Activated naive CD4-positive, alpha-beta T cell treated with anti-CD3 and anti-CD28 coated beads, Interleukin-2, amount 10 ng/mL, durations not matched to agents 5 hours and 36 hours (primary cell): ENCODE measurements around the gene EPN3. TPM values are rescaled to one million over a fixed set of nuclear protein-coding genes. Genes with fewer than 3 reads are reported as not detected.

ENCODE experiments used
- total RNA-seq, 2 experiments: library from RNA; stranded (reverse); gene quantifications; one replicate each; pipeline ENCODE4 v1.2.3, GENCODE V29; 2021

EPN3 gene
- total RNA-seq: not detected

DNA sequence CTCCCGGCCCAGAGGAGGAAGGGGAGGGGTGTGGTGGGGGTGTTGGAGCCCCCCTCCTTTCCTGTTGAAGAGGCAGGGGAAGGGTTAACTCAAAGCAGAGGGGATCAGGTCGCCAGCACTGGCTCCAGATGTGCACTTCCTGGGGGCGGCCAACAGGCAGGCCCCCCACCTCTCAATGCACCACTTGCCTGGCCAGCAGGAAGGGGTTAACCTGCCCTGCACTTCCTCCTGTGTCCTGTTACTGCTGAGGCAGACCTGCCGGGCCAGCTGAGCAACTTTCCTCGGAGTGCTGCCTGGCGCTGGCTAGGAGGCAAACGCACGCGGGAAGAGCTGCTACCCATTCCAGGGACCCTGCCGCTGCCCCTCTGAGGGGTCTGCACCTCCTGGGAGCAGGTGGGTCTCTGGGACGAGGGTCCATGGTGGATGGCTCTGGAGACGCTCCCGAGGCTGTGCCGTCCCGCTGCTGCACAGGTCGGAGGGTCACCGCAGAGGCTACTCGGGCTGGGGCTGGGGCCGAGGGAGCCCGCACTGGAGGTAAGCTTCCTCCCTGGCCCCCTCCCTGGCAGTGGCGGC, at the start of gene EPN3:
EPN3 (plus strand) TSS at position 284 of the 573 bp plus-strand sequence. CDS start 3,822 bp downstream, outside the sequence.

DNA sequence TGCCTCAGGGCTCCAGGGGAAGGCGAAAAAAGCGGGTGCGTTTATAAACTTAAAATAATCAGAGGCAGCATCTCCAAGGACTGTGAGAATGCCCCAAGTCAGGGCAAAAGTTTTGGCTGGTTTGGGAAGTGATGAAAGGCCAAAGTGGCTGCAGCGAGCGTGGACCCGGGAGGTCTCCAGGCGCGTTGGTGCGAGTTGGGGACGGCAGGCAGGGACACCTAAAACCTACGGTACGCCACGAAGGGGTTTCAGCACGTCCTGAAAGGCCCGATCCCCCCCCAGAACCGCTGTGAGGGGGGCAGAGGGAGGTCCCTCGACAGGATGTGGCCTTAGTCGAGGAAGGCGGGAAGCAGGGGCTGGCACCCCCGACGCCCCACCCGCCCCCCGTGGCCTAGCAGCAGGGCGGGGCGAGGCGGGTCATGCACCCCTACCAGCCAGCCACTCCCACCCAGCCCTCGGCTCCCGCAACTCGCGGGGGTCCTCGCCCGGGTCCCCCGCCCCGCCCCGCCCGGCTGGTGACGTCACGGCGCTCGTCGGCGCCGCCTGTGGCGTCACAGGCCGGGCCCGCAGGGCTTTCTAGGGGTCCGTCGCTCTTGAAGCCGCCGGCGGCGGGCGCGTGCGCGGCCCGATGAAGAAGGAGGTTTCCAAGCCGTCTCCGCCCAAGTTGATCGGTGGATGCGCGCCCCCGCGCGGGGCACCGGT, 24.5 kb upstream of the EPN3 start, which contains the start of gene MYCBPAP:
MYCBPAP (plus strand) TSS at position 569 of the 702 bp plus-strand sequence. CDS start 236 bp downstream, outside the sequence.

DNA sequence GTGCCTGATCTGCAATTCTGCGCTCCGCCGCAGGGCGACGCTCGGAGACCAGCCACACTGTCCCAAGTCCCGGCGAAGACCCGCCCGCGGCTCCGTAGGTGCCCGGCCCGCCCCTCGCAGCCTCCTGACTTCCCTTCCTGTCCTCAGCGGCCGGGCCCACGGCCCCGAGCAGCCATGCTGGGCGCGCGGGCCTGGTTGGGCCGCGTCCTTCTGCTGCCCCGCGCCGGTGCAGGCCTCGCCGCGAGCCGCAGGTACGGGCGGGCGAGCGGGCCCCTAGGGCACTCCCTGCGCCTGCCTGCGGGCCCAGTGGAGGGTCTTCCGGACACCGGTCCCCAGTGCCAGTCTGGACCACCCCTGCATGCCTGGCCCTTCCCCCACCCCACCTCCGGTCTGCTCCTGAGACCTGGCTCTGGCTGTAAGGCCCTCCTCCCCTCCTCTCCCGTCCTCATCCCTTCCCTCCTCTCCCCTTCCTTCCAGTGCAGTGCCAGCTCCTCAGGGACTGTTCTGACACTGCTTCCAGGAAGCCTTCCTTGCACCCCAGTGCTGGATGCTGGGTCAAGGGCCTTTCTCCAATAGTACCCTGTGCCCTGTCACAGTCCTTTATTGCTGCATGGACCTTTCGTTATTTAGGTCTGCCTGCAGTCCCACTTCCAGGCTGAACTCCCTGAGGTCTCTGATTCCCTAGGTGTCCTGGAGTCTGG, 14.7 kb downstream of the EPN3 start, which contains the start of gene SPATA20:
SPATA20 (plus strand) TSS at position 140 of the 701 bp plus-strand sequence; CDS start at position 175, 35 bp downstream.

DNA sequence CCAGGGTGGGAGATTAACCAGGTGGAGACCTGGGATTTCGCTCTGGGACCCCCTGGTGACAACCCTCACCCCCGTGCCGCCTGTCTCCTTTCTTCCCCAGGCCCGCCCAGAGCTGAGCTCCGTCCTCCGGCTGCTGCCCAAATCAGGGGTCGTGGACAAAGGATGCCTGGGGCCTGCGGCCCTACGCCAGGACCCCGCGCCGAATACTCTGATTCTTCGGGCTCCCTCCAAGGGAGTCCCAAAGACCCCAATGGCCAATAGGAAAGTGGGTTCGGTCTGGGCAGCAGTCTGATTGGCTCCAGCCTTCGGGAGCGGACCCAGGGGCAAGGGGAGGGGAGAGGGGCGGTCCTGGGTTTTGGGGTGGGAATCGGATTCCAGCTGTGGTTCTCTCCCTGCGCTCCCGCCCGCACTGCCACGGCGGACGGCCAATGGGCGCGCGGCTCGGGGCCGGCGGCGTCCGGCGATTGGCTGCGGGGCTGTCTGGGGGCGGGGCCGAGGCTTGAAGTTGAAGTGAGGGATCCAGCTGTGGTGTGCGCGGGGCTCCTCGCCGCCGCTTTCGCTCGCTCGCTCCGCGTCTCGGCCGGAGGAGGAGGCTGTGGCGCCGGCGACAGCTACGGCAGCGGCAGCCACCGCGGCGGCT, 27.8 kb downstream of the EPN3 start, which contains the start of gene CACNA1G:
CACNA1G (plus strand) TSS at position 531 of the 640 bp plus-strand sequence. CDS start 745 bp downstream, outside the sequence.

Other genes starting within 250 kb of the EPN3 start
- gene XYLT2, start 186.6 kb upstream of the EPN3 start, total RNA-seq: 10 to 100 TPM; 22.6 to 23.3 TPM
- gene MRPL27, start 159.6 kb upstream of the EPN3 start, total RNA-seq: 10 to 100 TPM; 53.6 to 54.6 TPM
- gene EME1, start 159.5 kb upstream of the EPN3 start, total RNA-seq: 10 to 100 TPM; 13.0 to 13.2 TPM
- 10 to 100 TPM; 49.7 to 52.7 TPM for gene LRRC59, start 135.2 kb upstream of the EPN3 start, total RNA-seq
- gene ACSF2, start 106.5 kb upstream of the EPN3 start, total RNA-seq: 10 to 100 TPM; 23.1 to 24.0 TPM
- not detected for gene CHAD, start 63.9 kb upstream of the EPN3 start, total RNA-seq
- 10 to 100 TPM; 26.5 to 29.7 TPM for gene RSAD1, start 53.9 kb upstream of the EPN3 start, total RNA-seq
- gene MYCBPAP, start 24.3 kb upstream of the EPN3 start, total RNA-seq: 10 to 100 TPM; 10.3 to 11.5 TPM
- 10 to 100 TPM; 15.8 to 17.7 TPM for gene SPATA20, start 14.4 kb downstream of the EPN3 start, total RNA-seq
- gene CACNA1G, start 28.0 kb downstream of the EPN3 start, total RNA-seq: not detected
- not detected for gene ABCC3, start 102.1 kb downstream of the EPN3 start, total RNA-seq
- gene ANKRD40, start 175.2 kb downstream of the EPN3 start, total RNA-seq: 10 to 100 TPM; 27.8 to 29.1 TPM
- 100 to 1,000 TPM; 149 to 157 TPM for gene LUC7L3, start 186.9 kb downstream of the EPN3 start, total RNA-seq
- gene ANKRD40CL, start 234.8 kb downstream of the EPN3 start, total RNA-seq: not detected